Measurements from ENCODE around the gene CCDC142.
"Not testable (repeated sequence)": the region's sequence is repeated elsewhere in the genome, so short reads cannot be mapped to it uniquely, and the experiment has no call there.

Gene CCDC142

GRCh38 chr2:74464406-74464805 lies 18.4 kb downstream of the CCDC142 start:
- peak; percentile 34 for DNase-seq (ENCODE audit: low read depth)

GRCh38 chr2:74462786-74463105 lies 20.1 kb downstream of the CCDC142 start:
- DNase-seq (ENCODE audit: low read depth) = no peak

- DNase-seq (ENCODE audit: low read depth) = no peak
These were observed 20.6 kb downstream of the CCDC142 start for GRCh38 chr2:74462054-74462785.

- DNase-seq (ENCODE audit: low read depth) = peak; percentile 45
These were observed 21.4 kb downstream of the CCDC142 start for GRCh38 chr2:74461187-74462053.

- DNase-seq (ENCODE audit: low read depth) = not testable (repeated sequence)
These were observed 22.6 kb downstream of the CCDC142 start for GRCh38 chr2:74460187-74460586.

- DNase-seq (ENCODE audit: low read depth) = not testable (repeated sequence)
These were observed 23.2 kb downstream of the CCDC142 start for GRCh38 chr2:74459503-74460118.

GRCh38 chr2:74458938-74459363 lies 23.8 kb downstream of the CCDC142 start:
- DNase-seq (ENCODE audit: low read depth) = peak; percentile 18

- peak; percentile 100 for DNase-seq (ENCODE audit: low read depth)
These were observed 24.5 kb downstream of the CCDC142 start, which contains the start of gene WBP1 for GRCh38 chr2:74458132-74458937. WBP1 (plus strand) TSS chr2:74458438; CDS start chr2:74458603, 165 bp downstream.

- peak; percentile 61 for DNase-seq (ENCODE audit: low read depth)
These were observed 25.2 kb downstream of the CCDC142 start for GRCh38 chr2:74457549-74458131.

- DNase-seq (ENCODE audit: low read depth) = no peak
These were observed 25.7 kb downstream of the CCDC142 start for GRCh38 chr2:74457129-74457548.

- DNase-seq (ENCODE audit: low read depth) = peak; percentile 99
These were observed 27.9 kb downstream of the CCDC142 start, which contains the start of gene INO80B for GRCh38 chr2:74454654-74455511. INO80B (plus strand) TSS chr2:74455087; CDS start chr2:74455117, 30 bp downstream.

- no peak for DNase-seq (ENCODE audit: low read depth)
These were observed 32.1 kb downstream of the CCDC142 start for GRCh38 chr2:74450570-74451190.

- peak; percentile 65 for DNase-seq (ENCODE audit: low read depth)
These were observed 34.0 kb downstream of the CCDC142 start for GRCh38 chr2:74448771-74449170.

GRCh38 chr2:74447230-74447999 lies 35.4 kb downstream of the CCDC142 start:
- DNase-seq (ENCODE audit: low read depth) = no peak

GRCh38 chr2:74444498-74445318 lies 38.1 kb downstream of the CCDC142 start:
- DNase-seq (ENCODE audit: low read depth) = no peak

GRCh38 chr2:74442483-74443297 lies 40.1 kb downstream of the CCDC142 start:
- DNase-seq (ENCODE audit: low read depth) = not testable (repeated sequence)
